Measurements from ENCODE around the gene UBQLN4. TPM values are rescaled to one million over a fixed set of nuclear protein-coding genes. Genes with fewer than 3 reads are reported as not detected.

Gene UBQLN4
- total RNA-seq, 1 experiment from 2014 or later, result 75.2 TPM

DNA sequence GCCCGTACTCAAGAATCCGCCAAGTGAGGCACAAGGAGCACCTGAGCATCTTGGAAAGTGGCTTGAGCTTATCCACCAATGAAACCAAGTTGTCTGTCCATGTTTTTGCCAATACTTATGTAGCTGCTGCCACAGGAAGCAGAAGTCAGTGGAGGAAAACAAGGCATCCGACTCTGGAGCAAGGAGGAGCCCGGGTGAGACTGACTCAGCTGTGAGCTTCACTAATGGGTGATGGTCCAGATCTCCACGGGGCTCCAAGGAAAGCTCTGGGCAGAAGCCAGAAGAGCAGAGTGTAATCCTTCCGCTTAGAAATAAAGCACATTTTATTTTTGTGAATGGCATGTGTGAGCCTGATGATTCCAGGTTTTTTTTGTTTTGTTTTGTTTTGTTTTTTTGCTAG, 20.6 kb downstream of the UBQLN4 start:
- intact Hi-C loops (cut with micrococcal nuclease; ENCODE audit: unreplicated experiment), result no loop called here

DNA sequence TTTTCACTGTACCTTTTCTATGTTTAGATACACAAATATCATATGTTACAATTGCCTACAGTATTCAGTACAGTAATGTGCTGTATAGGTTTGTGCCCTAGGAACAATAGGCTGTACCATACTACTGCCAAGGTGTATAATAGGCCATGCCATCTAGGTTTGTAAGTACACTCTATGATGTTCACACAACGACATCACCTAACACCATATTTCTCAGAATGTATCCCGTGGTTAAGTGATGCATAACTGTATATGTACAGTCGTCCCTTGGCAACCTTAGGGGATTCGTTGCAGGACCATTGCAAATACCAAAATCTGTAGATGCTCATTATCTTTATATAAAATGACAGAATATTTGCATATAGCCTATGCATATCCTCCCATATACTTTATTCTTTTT, 27.0 kb downstream of the UBQLN4 start:
- BruUV-seq (replicated peaks), result no TSS peak
- CTCF ChIA-PET, result interaction anchor here (0.7 to 1.1 kb wide), 3 partner anchors 27 to 41 kb away, joined by 3 to 13 read pairs (median 10); partner anchors contain the start of genes LAMTOR2 and UBQLN4

More for the DNA sequence above, 20.6 kb downstream of the UBQLN4 start:
- H3K36me3 ChIP-seq (ENCODE audit: insufficient read depth, low read length, poor library complexity, severe bottlenecking), result peaks cover 7% of the 10 kb centered on the region
- peak; percentile 57 for DNase-seq (ENCODE audit: low spot score)
- no TSS peak for BruUV-seq (replicated peaks)
- no peak overlapping the region for H3K27ac ChIP-seq (ENCODE audit: low read depth, low read length, poor library complexity, severe bottlenecking)
- ChIA-PET CTCF (no interaction called here), POLR2A (ENCODE audit: low non-redundant PET) (no interaction called here)
- TF ChIP-seq EZH2 (IDR thresholded peaks at IDR 0.05; ENCODE audit: borderline replicate concordance, low read depth, low read length, poor library complexity, severe bottlenecking), result no peak
- TF ChIP-seq, protein P1, sequence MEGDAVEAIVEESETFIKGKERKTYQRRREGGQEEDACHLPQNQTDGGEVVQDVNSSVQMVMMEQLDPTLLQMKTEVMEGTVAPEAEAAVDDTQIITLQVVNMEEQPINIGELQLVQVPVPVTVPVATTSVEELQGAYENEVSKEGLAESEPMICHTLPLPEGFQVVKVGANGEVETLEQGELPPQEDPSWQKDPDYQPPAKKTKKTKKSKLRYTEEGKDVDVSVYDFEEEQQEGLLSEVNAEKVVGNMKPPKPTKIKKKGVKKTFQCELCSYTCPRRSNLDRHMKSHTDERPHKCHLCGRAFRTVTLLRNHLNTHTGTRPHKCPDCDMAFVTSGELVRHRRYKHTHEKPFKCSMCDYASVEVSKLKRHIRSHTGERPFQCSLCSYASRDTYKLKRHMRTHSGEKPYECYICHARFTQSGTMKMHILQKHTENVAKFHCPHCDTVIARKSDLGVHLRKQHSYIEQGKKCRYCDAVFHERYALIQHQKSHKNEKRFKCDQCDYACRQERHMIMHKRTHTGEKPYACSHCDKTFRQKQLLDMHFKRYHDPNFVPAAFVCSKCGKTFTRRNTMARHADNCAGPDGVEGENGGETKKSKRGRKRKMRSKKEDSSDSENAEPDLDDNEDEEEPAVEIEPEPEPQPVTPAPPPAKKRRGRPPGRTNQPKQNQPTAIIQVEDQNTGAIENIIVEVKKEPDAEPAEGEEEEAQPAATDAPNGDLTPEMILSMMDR (conservative IDR thresholded peaks at IDR 0.05; ENCODE audit: low read depth, low read length), result no peak
- no peaks in the 10 kb centered on the region for H3K9me3 ChIP-seq (ENCODE audit: low read depth, low read length, poor library complexity, severe bottlenecking)
- H3K27me3 ChIP-seq (replicated peaks; ENCODE audit: insufficient read depth, low read depth, low read length, poor library complexity), result no peaks in the 10 kb centered on the region
- no peaks in the 10 kb centered on the region for H3K4me1 ChIP-seq (ENCODE audit: insufficient read depth, low read length, poor library complexity, severe bottlenecking)
- no peak overlapping the region for H3K4me3 ChIP-seq (ENCODE audit: low read depth, low read length, poor library complexity, severe bottlenecking)

GRCh38 chr1:156025876-156026275, 27.7 kb downstream of the UBQLN4 start:
- no peak for TF ChIP-seq EZH2 (IDR thresholded peaks at IDR 0.05; ENCODE audit: borderline replicate concordance, low read depth, low read length, poor library complexity, severe bottlenecking)
- TF ChIP-seq, protein P1 (conservative IDR thresholded peaks at IDR 0.05; ENCODE audit: low read depth, low read length), result peak; percentile 84
- CTCF ChIA-PET, result interaction anchor here (0.7 to 1.1 kb wide), 3 partner anchors 26 to 41 kb away, joined by 3 to 13 read pairs (median 10); partner anchors contain the start of genes LAMTOR2 and UBQLN4
- peak; percentile 78 for DNase-seq (ENCODE audit: low spot score)
- H3K4me3 ChIP-seq (ENCODE audit: low read depth, low read length, poor library complexity, severe bottlenecking), result no peak overlapping the region
- no TSS peak for BruUV-seq (replicated peaks)
- no peaks in the 10 kb centered on the region for H3K4me1 ChIP-seq (ENCODE audit: insufficient read depth, low read length, poor library complexity, severe bottlenecking)
- no peaks in the 10 kb centered on the region for H3K9me3 ChIP-seq (ENCODE audit: low read depth, low read length, poor library complexity, severe bottlenecking)
- no peaks in the 10 kb centered on the region for H3K27me3 ChIP-seq (replicated peaks; ENCODE audit: insufficient read depth, low read depth, low read length, poor library complexity)
- H3K27ac ChIP-seq (ENCODE audit: low read depth, low read length, poor library complexity, severe bottlenecking), result no peak overlapping the region
- intact Hi-C loops (cut with micrococcal nuclease; ENCODE audit: unreplicated experiment), result loop anchor here (10.0 kb wide), 1 partner anchor 109 kb away; no protein-coding TSS in a partner anchor
- POLR2A ChIA-PET (ENCODE audit: low non-redundant PET), result interaction anchor here (0.6 kb wide), 1 partner anchor 10 kb away, joined by 3 read pairs; no protein-coding TSS in a partner anchor
- no peaks in the 10 kb centered on the region for H3K36me3 ChIP-seq (ENCODE audit: insufficient read depth, low read length, poor library complexity, severe bottlenecking)

More for the DNA sequence above, 27.0 kb downstream of the UBQLN4 start:
- TF ChIP-seq EZH2 (IDR thresholded peaks at IDR 0.05; ENCODE audit: borderline replicate concordance, low read depth, low read length, poor library complexity, severe bottlenecking), result no peak
- TF ChIP-seq, protein P1 (conservative IDR thresholded peaks at IDR 0.05; ENCODE audit: low read depth, low read length), result no peak
- no peaks in the 10 kb centered on the region for H3K4me1 ChIP-seq (ENCODE audit: insufficient read depth, low read length, poor library complexity, severe bottlenecking)
- no peaks in the 10 kb centered on the region for H3K9me3 ChIP-seq (ENCODE audit: low read depth, low read length, poor library complexity, severe bottlenecking)
- H3K36me3 ChIP-seq (ENCODE audit: insufficient read depth, low read length, poor library complexity, severe bottlenecking), result no peaks in the 10 kb centered on the region
- H3K27me3 ChIP-seq (replicated peaks; ENCODE audit: insufficient read depth, low read depth, low read length, poor library complexity), result no peaks in the 10 kb centered on the region
- no peak for DNase-seq (ENCODE audit: low spot score)
- no peak overlapping the region for H3K27ac ChIP-seq (ENCODE audit: low read depth, low read length, poor library complexity, severe bottlenecking)
- H3K4me3 ChIP-seq (ENCODE audit: low read depth, low read length, poor library complexity, severe bottlenecking), result no peak overlapping the region
- POLR2A ChIA-PET (ENCODE audit: low non-redundant PET), result no interaction called here
- intact Hi-C loops (cut with micrococcal nuclease; ENCODE audit: unreplicated experiment), result loop anchor here (10.0 kb wide), 1 partner anchor 108 kb away; no protein-coding TSS in a partner anchor

Data from A673 (cell line).